ENCODE results near the gene LPP.

GRCh38 chr3:188380252-188380651 lies 226.3 kb downstream of the LPP start:
- no peak for TF ChIP-seq CEBPB (IDR thresholded peaks at IDR 0.05; ENCODE audit: low read depth)
- no peak for TF ChIP-seq RAD21 (IDR thresholded peaks at IDR 0.05; ENCODE audit: low read depth)
- TF ChIP-seq EZH2 (IDR thresholded peaks at IDR 0.05): no peak
